H9 (cell line): ENCODE measurements around the gene ATXN10. TPM values are rescaled to one million over a fixed set of nuclear protein-coding genes. Genes with fewer than 3 reads are reported as not detected.

Source experiments
- DNase-seq: peaks from one replicate; pipeline ENCODE4 v3.0.0-alpha.2; 2017
- H2AFZ ChIP-seq: one replicate; pipeline ENCODE4 v1.6.1; 2013; ENCODE audit warnings: mild to moderate bottlenecking, low read length, control low read depth, moderate library complexity
- H2AK5ac ChIP-seq: 2 replicates; pipeline ENCODE4 v1.6.1; 2013; ENCODE audit warnings: low read length, control low read depth, mixed read lengths; ENCODE audit not compliant: insufficient read length
- H2BK120ac ChIP-seq: one replicate; pipeline ENCODE4 v1.6.1; 2013; ENCODE audit warnings: low read depth, mild to moderate bottlenecking, low read length, control low read depth, inconsistent platforms; ENCODE audit not compliant: poor library complexity, severe bottlenecking
- H2BK12ac ChIP-seq: 2 replicates; pipeline ENCODE4 v1.6.1; 2013; ENCODE audit warnings: low read length, control low read depth, mixed read lengths, low read depth; ENCODE audit not compliant: insufficient read length
- H2BK15ac ChIP-seq: 2 replicates; pipeline ENCODE4 v1.6.1; 2013; ENCODE audit warnings: low read depth, low read length, control low read depth
- H2BK20ac ChIP-seq: one replicate; pipeline ENCODE4 v1.6.1; 2013; ENCODE audit warnings: low read depth, mild to moderate bottlenecking, low read length, control low read depth, inconsistent platforms; ENCODE audit not compliant: poor library complexity, severe bottlenecking
- H2BK5ac ChIP-seq: 2 replicates; pipeline ENCODE4 v1.6.1; 2013; ENCODE audit warnings: low read length, control low read depth, mixed read lengths; ENCODE audit not compliant: insufficient read length
- H3K14ac ChIP-seq: 2 replicates; pipeline ENCODE4 v1.6.1; 2013; ENCODE audit warnings: low read length, control low read depth; ENCODE audit not compliant: insufficient read depth
- H3K18ac ChIP-seq: 2 replicates; pipeline ENCODE4 v1.6.1; 2013; ENCODE audit warnings: low read depth, mild to moderate bottlenecking, mixed read lengths, low read length, control low read depth; ENCODE audit not compliant: insufficient read length
- H3K23ac ChIP-seq: 2 replicates; pipeline ENCODE4 v1.6.1; 2013; ENCODE audit warnings: low read length, control low read depth, mixed read lengths, low read depth; ENCODE audit not compliant: insufficient read length
- H3K23me2 ChIP-seq: 2 replicates; pipeline ENCODE4 v1.6.1; 2013; ENCODE audit warnings: low read depth, mild to moderate bottlenecking, mixed read lengths, low read length, control low read depth; ENCODE audit not compliant: insufficient read length, poor library complexity, severe bottlenecking
- H3K27ac ChIP-seq: 2 replicates; pipeline ENCODE4 v1.5.1; 2013; ENCODE audit warnings: low read length, control low read depth, mixed read lengths, low read depth; ENCODE audit not compliant: insufficient read length
- H3K27me3 ChIP-seq: 2 replicates; pipeline ENCODE4 v1.6.1; 2013; ENCODE audit warnings: low read length, control low read depth, inconsistent platforms; ENCODE audit not compliant: insufficient read depth
- H3K4ac ChIP-seq: 2 replicates; pipeline ENCODE4 v1.6.1; 2013; ENCODE audit warnings: low read depth, mild to moderate bottlenecking, control low read depth, inconsistent platforms, low read length, moderate library complexity
- H3K4me1 ChIP-seq: 2 replicates; pipeline ENCODE4 v1.6.1; 2013; ENCODE audit warnings: low read length, control low read depth, inconsistent platforms; ENCODE audit not compliant: insufficient read depth
- H3K4me2 ChIP-seq: 2 replicates; pipeline ENCODE4 v1.6.1; 2013; ENCODE audit warnings: low read length, control low read depth, mixed read lengths; ENCODE audit not compliant: insufficient read length, insufficient read depth
- H3K56ac ChIP-seq: 2 replicates; pipeline ENCODE4 v1.6.1; 2013; ENCODE audit warnings: low read depth, mild to moderate bottlenecking, mixed read lengths, low read length, control low read depth; ENCODE audit not compliant: insufficient read length
- H3K79me1 ChIP-seq: 2 replicates; pipeline ENCODE4 v1.6.1; 2013; ENCODE audit warnings: low read depth, mild to moderate bottlenecking, moderate library complexity, low read length, control low read depth, inconsistent platforms; ENCODE audit not compliant: insufficient read depth, poor library complexity, severe bottlenecking
- H3K79me2 ChIP-seq: 2 replicates; pipeline ENCODE4 v1.6.1; 2013; ENCODE audit warnings: low read length, control low read depth, inconsistent platforms; ENCODE audit not compliant: insufficient read depth
- H3K9ac ChIP-seq: 2 replicates; pipeline ENCODE4 v1.6.1; 2013; ENCODE audit warnings: low read length, control low read depth, mixed read lengths; ENCODE audit not compliant: insufficient read length; ENCODE audit errors: extremely low read depth
- H3K9me3 ChIP-seq: one replicate; pipeline ENCODE4 v1.6.1; 2013; ENCODE audit warnings: low read depth, low read length, inconsistent platforms; ENCODE audit not compliant: control insufficient read depth
- H3T11ph ChIP-seq: one replicate; pipeline ENCODE4 v1.6.1; 2013; ENCODE audit warnings: mild to moderate bottlenecking, low read length, control low read depth, inconsistent platforms
- H4K20me1 ChIP-seq: one replicate; pipeline ENCODE4 v1.6.1; 2013; ENCODE audit not compliant: control insufficient read depth, insufficient read length, insufficient read depth
- H4K5ac ChIP-seq: 2 replicates; pipeline ENCODE4 v1.6.1; 2013; ENCODE audit warnings: low read depth, mild to moderate bottlenecking, mixed read lengths, low read length, control low read depth; ENCODE audit not compliant: insufficient read length
- H4K8ac ChIP-seq: replicated peaks from 2 replicates; pipeline ENCODE4 v1.6.1; 2013; ENCODE audit warnings: low read length, control low read depth, mixed read lengths, low read depth; ENCODE audit not compliant: insufficient read length
- H4K91ac ChIP-seq: 2 replicates; pipeline ENCODE4 v1.6.1; 2013; ENCODE audit warnings: low read depth, mild to moderate bottlenecking, moderate library complexity, mixed read lengths, low read length, control low read depth; ENCODE audit not compliant: insufficient read length
- H3K27ac Mint-ChIP-seq, 3 experiments: 2 replicates in 2 of 3; 3 replicates in 1 of 3; pipeline ENCODE4 v1.8.0; 2020 to 2021; ENCODE audit warnings: mixed read lengths in 3 of 3, mild to moderate bottlenecking in 1 of 3, moderate library complexity in 1 of 3
- H3K27me3 Mint-ChIP-seq: 2 replicates; pipeline ENCODE4 v1.8.0; 2021; ENCODE audit warnings: low read depth, mild to moderate bottlenecking, moderate library complexity, mixed read lengths
- H3K36me3 Mint-ChIP-seq, 3 experiments: 2 replicates in 2 of 3; 3 replicates in 1 of 3; pipeline ENCODE4 v1.8.0; 2020 to 2021; ENCODE audit warnings: low read depth in 3 of 3, mixed read lengths in 3 of 3; ENCODE audit not compliant: insufficient read depth in 1 of 3
- H3K4me1 Mint-ChIP-seq, 2 experiments: 2 replicates each; pipeline ENCODE4 v1.8.0; 2020; ENCODE audit warnings: mixed read lengths in 2 of 2
- H3K4me3 Mint-ChIP-seq, 2 experiments: 2 replicates in 1 of 2; 3 replicates in 1 of 2; pipeline ENCODE4 v1.8.0; 2020 to 2021; ENCODE audit warnings: mild to moderate bottlenecking in 2 of 2, mixed read lengths in 2 of 2, moderate library complexity in 1 of 2
- H3K9me3 Mint-ChIP-seq, 2 experiments: 2 replicates in 1 of 2; 3 replicates in 1 of 2; pipeline ENCODE4 v1.8.0; 2020; ENCODE audit warnings: mild to moderate bottlenecking in 2 of 2, mixed read lengths in 2 of 2, moderate library complexity in 1 of 2
- WGBS: extraction: QIAGEN DNeasy Blood & Tissue Kit; methylation state at CpG from one replicate; pipeline ENCODE4 v1.1.7; 2013; ENCODE audit warnings: missing lambda C conversion rate, low lambda C conversion rate, mixed read lengths; ENCODE audit not compliant: insufficient read length; ENCODE audit errors: extremely low coverage; 5-methylcytosine and 5-hydroxymethylcytosine counted together
- total RNA-seq: library from RNA; stranded (reverse); gene quantifications from 2 replicates; pipeline ENCODE4 v1.2.1, GENCODE V29; 2021
- TF ChIP-seq, protein P1 (sequence below): fragments of 200-600 bp; sonication (generic); conservative IDR thresholded peaks from 3 replicates; pipeline ENCODE4 v1.8.0; 2021; ENCODE audit warnings: antibody characterized with exemption, mild to moderate bottlenecking

The ATXN10 gene
- total RNA-seq, 1 experiment from 2014 or later, result 210 TPM

DNA sequence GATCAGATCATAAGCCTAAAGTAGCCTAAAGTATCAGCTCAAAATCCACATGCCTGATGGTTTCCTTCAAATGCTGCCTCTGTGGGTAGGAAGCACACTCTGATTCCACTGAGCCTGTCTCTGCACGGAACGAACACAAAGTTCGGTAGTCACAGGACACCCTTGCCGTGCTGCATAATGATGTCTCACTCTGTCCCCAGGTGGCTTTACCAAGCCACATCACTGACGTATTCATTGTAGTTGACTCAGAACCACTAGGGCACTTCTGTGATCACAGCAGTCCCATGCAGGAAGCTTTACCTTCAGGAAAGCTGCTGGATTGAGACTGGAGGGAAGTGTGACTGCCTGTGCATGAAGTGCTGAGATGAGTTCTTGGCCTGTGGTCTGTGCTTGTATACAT is 147.7 kb downstream of the ATXN10 start:
- no peak overlapping the region for H3K23ac ChIP-seq
- no peak for DNase-seq
- TF ChIP-seq, protein P1, sequence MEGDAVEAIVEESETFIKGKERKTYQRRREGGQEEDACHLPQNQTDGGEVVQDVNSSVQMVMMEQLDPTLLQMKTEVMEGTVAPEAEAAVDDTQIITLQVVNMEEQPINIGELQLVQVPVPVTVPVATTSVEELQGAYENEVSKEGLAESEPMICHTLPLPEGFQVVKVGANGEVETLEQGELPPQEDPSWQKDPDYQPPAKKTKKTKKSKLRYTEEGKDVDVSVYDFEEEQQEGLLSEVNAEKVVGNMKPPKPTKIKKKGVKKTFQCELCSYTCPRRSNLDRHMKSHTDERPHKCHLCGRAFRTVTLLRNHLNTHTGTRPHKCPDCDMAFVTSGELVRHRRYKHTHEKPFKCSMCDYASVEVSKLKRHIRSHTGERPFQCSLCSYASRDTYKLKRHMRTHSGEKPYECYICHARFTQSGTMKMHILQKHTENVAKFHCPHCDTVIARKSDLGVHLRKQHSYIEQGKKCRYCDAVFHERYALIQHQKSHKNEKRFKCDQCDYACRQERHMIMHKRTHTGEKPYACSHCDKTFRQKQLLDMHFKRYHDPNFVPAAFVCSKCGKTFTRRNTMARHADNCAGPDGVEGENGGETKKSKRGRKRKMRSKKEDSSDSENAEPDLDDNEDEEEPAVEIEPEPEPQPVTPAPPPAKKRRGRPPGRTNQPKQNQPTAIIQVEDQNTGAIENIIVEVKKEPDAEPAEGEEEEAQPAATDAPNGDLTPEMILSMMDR, result no peak
- H3K79me2 ChIP-seq, result no peaks in the 10 kb centered on the region
- H3T11ph ChIP-seq, result no peak overlapping the region
- no peak overlapping the region for H4K8ac ChIP-seq
- no peak overlapping the region for H3K4me3 Mint-ChIP-seq
- no peaks in the 10 kb centered on the region for H3K27me3 ChIP-seq
- 0 out of 7 replicates have a peak overlapping the region, but pooled peaks of 1 of the 3 experiments have one; percentile 26 for H3K27ac Mint-ChIP-seq
- no peak overlapping the region for H2AK5ac ChIP-seq
- H3K9me3 ChIP-seq, result no peaks in the 10 kb centered on the region
- no peaks in the 10 kb centered on the region for H3K9me3 Mint-ChIP-seq
- no peaks in the 10 kb centered on the region for H3K23me2 ChIP-seq
- no peak overlapping the region for H2AFZ ChIP-seq
- H3K9ac ChIP-seq, result no peak overlapping the region
- H3K27ac ChIP-seq, result no peak overlapping the region
- H3K56ac ChIP-seq, result no peak overlapping the region
- H3K4ac ChIP-seq, result no peak overlapping the region
- H4K5ac ChIP-seq, result no peak overlapping the region
- no peak overlapping the region for H2BK20ac ChIP-seq
- H2BK5ac ChIP-seq, result no peak overlapping the region
- no peak overlapping the region for H2BK120ac ChIP-seq
- H3K14ac ChIP-seq, result no peak overlapping the region
- no peak overlapping the region for H3K4me2 ChIP-seq
- peaks cover 7 to 11% (median 9%) of the 10 kb centered on the region in 3 experiments; a peak in 6 of 7 replicates for H3K36me3 Mint-ChIP-seq
- no peak overlapping the region for H2BK15ac ChIP-seq
- no CpG with 5 or more reads among the region's 5 CpGs for WGBS
- H3K4me1 ChIP-seq, result no peaks in the 10 kb centered on the region
- H3K27me3 Mint-ChIP-seq, result no peaks in the 10 kb centered on the region
- no peak overlapping the region for H3K18ac ChIP-seq
- no peaks in the 10 kb centered on the region for H3K79me1 ChIP-seq
- peaks cover 13% of the 10 kb centered on the region in 2 experiments for H3K4me1 Mint-ChIP-seq
- H4K20me1 ChIP-seq, result no peaks in the 10 kb centered on the region
- no peak overlapping the region for H4K91ac ChIP-seq
- no peak overlapping the region for H2BK12ac ChIP-seq
